Thyroid gland (tissue), 4 donors: ENCODE results near the gene SLC48A1. TPM values are rescaled to one million over a fixed set of nuclear protein-coding genes. Genes with fewer than 3 reads are reported as not detected.

Experiments used
- DNase-seq, 2 donors: peaks; one replicate each; pipeline ENCODE4 v3.0.0-alpha.2; 2019
- H3K27ac ChIP-seq, 3 donors: fragments of 200-600 bp; sonication (generic); 1 replicate in 2 of 3; 2 replicates in 1 of 3; pipeline ENCODE4 v1.5.1; 2016 to 2019; ENCODE audit warnings: mild to moderate bottlenecking in 1 of 3, moderate library complexity in 1 of 3
- H3K27me3 ChIP-seq: fragments of 200-600 bp; sonication (generic); one replicate; pipeline ENCODE4 v1.5.1; 2019
- H3K36me3 ChIP-seq, 2 donors: fragments of 200-600 bp; sonication (generic); one replicate each; pipeline ENCODE4 v1.5.1; 2016 to 2019
- H3K4me1 ChIP-seq, 2 donors: fragments of 200-600 bp; sonication (generic); one replicate each; pipeline ENCODE4 v1.5.1; 2017 to 2019
- H3K4me3 ChIP-seq, 3 donors: fragments of 200-600 bp; sonication (generic); replicated peaks in 1 of 3; 1 replicate in 2 of 3; 2 replicates in 1 of 3; pipeline ENCODE4 v1.5.1; 2016; ENCODE audit warnings: mild to moderate bottlenecking in 1 of 3
- H3K9me3 ChIP-seq: fragments of 200-600 bp; sonication (generic); one replicate; pipeline ENCODE4 v1.5.1; 2017
- POLR2A ChIP-seq, 2 donors: fragments of 450-650 bp; IDR thresholded peaks; one replicate each; pipeline ENCODE4 v1.6.1; 2017; ENCODE audit warnings: antibody characterized with exemption in 2 of 2, mild to moderate bottlenecking in 2 of 2, moderate library complexity in 1 of 2
- WGBS, 2 donors: methylation state at CpG; one replicate each; pipeline ENCODE4 v1.1.5; 2017; 5-methylcytosine and 5-hydroxymethylcytosine counted together
- intact Hi-C: fragments of 100-400 bp; cut with DNase I; formaldehyde crosslinking; loops from one replicate; pipeline ENCODE4 v1.15.1; 2023
- total RNA-seq, 4 donors: library from RNA; depleted of rRNA; stranded (reverse); fragments of >200 nt; gene quantifications; one replicate each; pipeline ENCODE4 v1.2.3, GENCODE V29; 2016
- TF ChIP-seq, protein P1 (sequence below), 6 experiments: fragments of 200-600 bp in 3 of 6; fragments of 450-650 bp in 3 of 6; sonication (generic) in 3 of 6; IDR thresholded peaks; one replicate each; pipeline ENCODE4 v1.5.1; 2016 to 2019; ENCODE audit warnings: antibody characterized with exemption in 6 of 6, mild to moderate bottlenecking in 2 of 6, inconsistent platforms in 1 of 6, moderate library complexity in 1 of 6

SLC48A1 gene
- 100 to 1,000 TPM in 3 of 4 donors, 10 to 100 TPM in 1; 59.3 to 276 (median 187) TPM for total RNA-seq

DNA sequence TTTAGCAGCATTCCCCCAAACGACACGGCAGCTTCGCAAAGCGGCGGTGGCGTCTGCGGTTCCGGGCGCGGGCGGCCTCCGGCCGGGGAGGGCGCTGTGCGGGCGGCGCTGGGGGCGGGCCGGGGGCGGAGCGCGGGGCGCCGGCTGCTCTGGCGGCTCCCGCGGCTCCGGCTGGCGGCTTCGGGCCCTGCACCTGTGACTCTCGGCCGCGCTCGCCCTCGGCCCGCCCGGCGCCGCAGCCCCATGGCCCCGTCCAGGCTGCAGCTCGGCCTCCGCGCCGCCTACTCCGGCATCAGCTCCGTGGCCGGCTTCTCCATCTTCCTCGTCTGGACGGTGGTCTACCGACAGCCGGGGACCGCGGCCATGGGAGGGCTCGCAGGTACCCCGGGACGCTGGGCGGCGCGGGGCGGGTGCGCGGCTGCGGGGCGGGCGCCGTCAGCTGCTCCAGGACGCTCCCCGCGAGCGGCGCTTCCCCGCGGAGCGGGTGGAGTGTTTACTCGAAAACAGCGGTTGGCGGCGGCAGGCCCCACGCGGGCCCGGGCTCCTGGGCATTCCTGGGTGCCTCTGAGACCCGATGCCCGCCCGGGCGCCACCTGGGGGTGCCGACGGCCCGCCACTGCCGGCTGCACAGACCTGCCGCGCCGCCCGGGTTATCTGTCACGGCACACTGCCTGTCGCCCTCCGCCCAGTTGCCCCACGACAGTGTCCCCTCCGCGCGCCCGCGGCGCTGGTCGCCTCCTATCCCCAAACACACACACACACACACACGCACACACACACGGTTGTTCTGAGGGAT lies at the start of gene SLC48A1:
TSS of gene SLC48A1 (plus strand) at position 177 of the 796 bp plus-strand sequence. CDS start at position 244, 67 bp downstream.
- intact Hi-C loops: no loop called here
- peak; percentile 76 to 77 for DNase-seq
- peaks cover 52% of the 10 kb centered on the region in 2 donors for H3K4me1 ChIP-seq

DNA sequence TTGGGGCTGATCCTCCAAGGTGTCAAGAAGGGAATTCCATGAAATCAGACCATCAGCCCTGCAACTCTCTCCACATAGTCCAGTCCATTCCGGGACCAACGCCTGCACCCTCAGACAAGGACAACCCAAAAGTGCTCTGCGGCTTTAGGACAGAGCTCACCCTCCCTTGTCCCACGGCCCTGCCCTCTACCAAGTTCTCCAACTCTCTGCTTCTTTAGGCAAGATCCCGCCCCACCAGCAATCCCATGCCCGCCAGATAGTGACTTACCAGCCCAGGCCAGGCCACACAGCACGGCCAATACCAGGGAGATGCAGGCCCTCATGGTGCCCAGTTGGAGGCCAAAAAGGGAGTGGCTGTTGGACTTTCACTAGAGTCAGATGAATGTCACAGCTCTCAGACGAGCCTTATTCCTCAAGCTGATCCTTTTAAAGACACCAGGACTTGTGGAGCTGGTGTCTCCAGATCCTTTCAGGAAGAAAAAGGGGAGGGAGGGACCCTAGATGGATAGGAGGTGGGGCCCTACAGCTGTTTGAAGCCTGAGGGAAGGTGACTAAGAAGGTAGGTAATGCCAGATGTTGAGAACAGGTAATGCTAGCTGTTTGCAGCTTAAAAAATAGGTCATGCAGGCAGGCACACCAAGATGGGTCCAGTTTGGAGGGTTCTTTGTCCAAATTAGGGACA lies 47.8 kb upstream of the SLC48A1 start, which contains the start of gene ENDOU:
TSS of gene ENDOU (minus strand) at position 400 of the 682 bp plus-strand sequence. CDS start at position 323, 77 bp downstream.
- no peak for DNase-seq
- peak within 1 kb of the TSS in 1 of 3 donors; percentile 17 for H3K27ac ChIP-seq
- no peaks in the 10 kb centered on the region for H3K9me3 ChIP-seq
- intact Hi-C loops: no loop called here
- H3K36me3 ChIP-seq: no peaks in the 10 kb centered on the region
- no peak for TF ChIP-seq POLR2A (IDR thresholded peaks at IDR 0.05)
- TF ChIP-seq, protein P1, sequence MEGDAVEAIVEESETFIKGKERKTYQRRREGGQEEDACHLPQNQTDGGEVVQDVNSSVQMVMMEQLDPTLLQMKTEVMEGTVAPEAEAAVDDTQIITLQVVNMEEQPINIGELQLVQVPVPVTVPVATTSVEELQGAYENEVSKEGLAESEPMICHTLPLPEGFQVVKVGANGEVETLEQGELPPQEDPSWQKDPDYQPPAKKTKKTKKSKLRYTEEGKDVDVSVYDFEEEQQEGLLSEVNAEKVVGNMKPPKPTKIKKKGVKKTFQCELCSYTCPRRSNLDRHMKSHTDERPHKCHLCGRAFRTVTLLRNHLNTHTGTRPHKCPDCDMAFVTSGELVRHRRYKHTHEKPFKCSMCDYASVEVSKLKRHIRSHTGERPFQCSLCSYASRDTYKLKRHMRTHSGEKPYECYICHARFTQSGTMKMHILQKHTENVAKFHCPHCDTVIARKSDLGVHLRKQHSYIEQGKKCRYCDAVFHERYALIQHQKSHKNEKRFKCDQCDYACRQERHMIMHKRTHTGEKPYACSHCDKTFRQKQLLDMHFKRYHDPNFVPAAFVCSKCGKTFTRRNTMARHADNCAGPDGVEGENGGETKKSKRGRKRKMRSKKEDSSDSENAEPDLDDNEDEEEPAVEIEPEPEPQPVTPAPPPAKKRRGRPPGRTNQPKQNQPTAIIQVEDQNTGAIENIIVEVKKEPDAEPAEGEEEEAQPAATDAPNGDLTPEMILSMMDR (IDR thresholded peaks at IDR 0.05): no peak
- H3K4me3 ChIP-seq: no peak within 1 kb of the TSS
- 86 to 98% methylated on average over 7 to 8 of the region's 8 CpGs for WGBS, 2 donors
- H3K4me1 ChIP-seq: peaks cover 18 to 33% of the 10 kb centered on the region in 2 donors
- no peaks in the 10 kb centered on the region for H3K27me3 ChIP-seq

More for the DNA sequence above, at the start of gene SLC48A1:
- Histone ChIP-seq H3K4me3 (peak within 1 kb of the TSS; percentile 31 to 79 (median 65)), H3K36me3 (no peaks in the 10 kb centered on the region), H3K27ac (peak within 1 kb of the TSS; percentile 91 to 97 (median 94)), H3K9me3 (no peaks in the 10 kb centered on the region), H3K27me3 (no peaks in the 10 kb centered on the region)
- TF ChIP-seq POLR2A (IDR thresholded peaks at IDR 0.05): peak in 1 of 2 donors; percentile 88
- TF ChIP-seq, protein P1 (IDR thresholded peaks at IDR 0.05): peak in 3 of 6 experiments; percentile 32 to 63 (median 42)
- WGBS, 2 donors: 0% methylated on average over 6 to 17 of the region's 106 CpGs

DNA sequence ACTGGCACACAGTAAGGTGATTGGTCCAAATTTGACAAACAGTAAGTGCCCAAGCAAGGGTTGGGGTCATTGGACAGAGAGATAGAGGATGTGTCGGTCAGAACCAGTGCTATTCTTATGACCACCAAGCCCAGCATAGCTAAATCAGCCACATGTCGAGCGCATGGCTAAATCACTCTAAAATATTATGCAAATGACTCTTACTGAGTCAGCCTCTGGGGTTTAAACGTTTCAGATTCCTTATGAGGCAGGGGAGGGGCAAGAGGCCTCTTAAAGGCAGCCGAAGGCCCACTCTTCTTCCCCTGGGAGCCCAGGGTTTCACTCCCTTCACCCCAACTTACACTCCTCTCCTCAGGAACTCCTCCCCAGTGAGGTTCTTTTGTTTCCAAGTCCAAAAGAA lies 47.1 kb upstream of the SLC48A1 start:
- Histone ChIP-seq H3K4me1 (peaks cover 25 to 40% of the 10 kb centered on the region in 2 donors), H3K36me3 (no peaks in the 10 kb centered on the region), H3K9me3 (no peaks in the 10 kb centered on the region), H3K27ac (peak overlapping the region in 1 of 3 donors; percentile 17), H3K4me3 (no peak overlapping the region), H3K27me3 (no peaks in the 10 kb centered on the region)
- WGBS, 2 donors: 49 to 68% methylated on average over 5 of the region's 5 CpGs
- intact Hi-C loops: no loop called here
- DNase-seq: no peak
- TF ChIP-seq, protein P1 (IDR thresholded peaks at IDR 0.05): no peak
- no peak for TF ChIP-seq POLR2A (IDR thresholded peaks at IDR 0.05)

DNA sequence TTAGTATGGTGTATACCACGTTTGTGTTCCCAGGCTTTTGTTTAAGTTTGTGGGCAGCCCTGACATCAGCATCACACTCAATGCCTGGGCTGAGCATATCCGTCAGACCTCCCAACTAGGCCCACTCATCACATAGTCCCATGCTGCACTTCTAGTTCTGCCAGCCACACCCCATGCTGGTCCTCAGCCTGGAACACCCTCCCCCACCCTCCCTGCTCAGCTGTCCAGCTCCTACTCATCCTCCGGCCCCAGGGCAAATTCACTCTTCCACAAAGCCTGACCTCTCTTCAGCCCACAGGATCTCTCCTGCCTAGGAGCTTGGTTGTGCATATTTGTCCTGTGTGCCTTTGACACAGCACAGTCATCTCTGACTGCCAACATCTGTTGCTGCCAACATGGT lies 43.8 kb upstream of the SLC48A1 start:
- H3K4me1 ChIP-seq: peaks cover 11 to 17% of the 10 kb centered on the region in 2 donors
- intact Hi-C loops: no loop called here
- no peak for TF ChIP-seq POLR2A (IDR thresholded peaks at IDR 0.05)
- TF ChIP-seq, protein P1 (IDR thresholded peaks at IDR 0.05): no peak
- H3K9me3 ChIP-seq: no peaks in the 10 kb centered on the region
- H3K4me3 ChIP-seq: no peak overlapping the region
- H3K36me3 ChIP-seq: no peaks in the 10 kb centered on the region
- DNase-seq: no peak
- H3K27me3 ChIP-seq: no peaks in the 10 kb centered on the region
- WGBS, 2 donors: 67% methylated on average over 3 of the region's 3 CpGs
- H3K27ac ChIP-seq: no peak overlapping the region
